IMR-90 (cell line): ENCODE results near the gene SMC4. TPM values are rescaled to one million over a fixed set of nuclear protein-coding genes. Genes with fewer than 3 reads are reported as not detected.
"Not testable (repeated sequence)": the region's sequence is repeated elsewhere in the genome, so short reads cannot be mapped to it uniquely, and the experiment has no call there.

ENCODE experiments used
- ATAC-seq: fragments of 200-7000 bp; cut with Tn5 transposase; 2 replicates; pipeline ENCODE4 v1.9.1; 2020; ENCODE audit warnings: low read depth, mild to moderate bottlenecking, moderate library complexity
- BruUV-seq: library from RNA; stranded (reverse); fragments of 400-500 nt; replicated peaks from 2 replicates; lab custom pipeline; 2021; lab: Mats Ljungman, UMichigan
- CTCF ChIA-PET: fragments of 300-600 bp; formaldehyde crosslinking; extraction: SDS; loops from one replicate; lab custom pipeline; 2021; ENCODE audit warnings: antibody characterized with exemption; lab: Yijun Ruan, JAX
- POLR2A ChIA-PET: fragments of 300-600 bp; sonication (Branson Sonifier 250); formaldehyde crosslinking; loops from one replicate; lab custom pipeline; 2022; ENCODE audit warnings: antibody characterized with exemption; ENCODE audit not compliant: unreplicated experiment; lab: Charles Lee
- DNase-seq: peaks from one replicate; pipeline ENCODE4 v3.0.0; 2013
- H2AFZ ChIP-seq: replicated peaks from 2 replicates; pipeline ENCODE3; 2013; ENCODE audit warnings: low read length, mild to moderate bottlenecking; ENCODE audit not compliant: poor library complexity
- H2AK5ac ChIP-seq: 2 replicates; pipeline ENCODE4 v1.6.1; 2013; ENCODE audit warnings: low read depth, low read length, inconsistent platforms
- H2AK9ac ChIP-seq: replicated peaks from 2 replicates; pipeline ENCODE3; 2013; ENCODE audit warnings: mild to moderate bottlenecking, low read depth, low read length, moderate library complexity; ENCODE audit not compliant: poor library complexity
- H2BK120ac ChIP-seq: 2 replicates; pipeline ENCODE4 v1.6.1; 2013; ENCODE audit warnings: low read depth, low read length, inconsistent platforms
- H2BK15ac ChIP-seq: 3 replicates; pipeline ENCODE4 v1.6.1; 2013; ENCODE audit warnings: low read depth, low read length, inconsistent platforms
- H2BK20ac ChIP-seq: 2 replicates; pipeline ENCODE4 v1.6.1; 2013; ENCODE audit warnings: low read depth, mild to moderate bottlenecking, inconsistent platforms, low read length, moderate library complexity
- H2BK5ac ChIP-seq: 2 replicates; pipeline ENCODE4 v1.6.1; 2013; ENCODE audit warnings: mild to moderate bottlenecking, low read depth, low read length, inconsistent platforms; ENCODE audit not compliant: poor library complexity, severe bottlenecking
- H3K14ac ChIP-seq: replicated peaks from 2 replicates; pipeline ENCODE4 v1.6.1; 2013; ENCODE audit warnings: low read depth, low read length, inconsistent platforms
- H3K18ac ChIP-seq: 2 replicates; pipeline ENCODE4 v1.6.1; 2013; ENCODE audit warnings: low read depth, low read length, control low read depth
- H3K23ac ChIP-seq: 2 replicates; pipeline ENCODE4 v1.6.1; 2013; ENCODE audit warnings: low read depth, low read length, inconsistent platforms
- H3K27ac ChIP-seq: 2 replicates; pipeline ENCODE4 v1.5.1; 2013; ENCODE audit warnings: mild to moderate bottlenecking, control low read depth, low read length; ENCODE audit not compliant: insufficient read depth
- H3K27me3 ChIP-seq: 2 replicates; pipeline ENCODE4 v1.6.1; 2013; ENCODE audit warnings: low read length; ENCODE audit not compliant: control insufficient read depth, insufficient read depth
- H3K36me3 ChIP-seq: 2 replicates; pipeline ENCODE4 v1.6.1; 2013; ENCODE audit warnings: low read length, mixed read lengths; ENCODE audit not compliant: control insufficient read depth, insufficient read depth
- H3K4ac ChIP-seq: 2 replicates; pipeline ENCODE4 v1.6.1; 2013; ENCODE audit warnings: low read depth, low read length, inconsistent platforms
- H3K4me1 ChIP-seq: 2 replicates; pipeline ENCODE4 v1.6.1; 2013; ENCODE audit warnings: low read length, mixed read lengths; ENCODE audit not compliant: control insufficient read depth, insufficient read depth
- H3K4me2 ChIP-seq: 2 replicates; pipeline ENCODE4 v1.6.1; 2013; ENCODE audit warnings: low read depth, mild to moderate bottlenecking, control low read depth, low read length, moderate library complexity
- H3K4me3 ChIP-seq: 2 replicates; pipeline ENCODE4 v1.5.1; 2013; ENCODE audit warnings: low read depth, mild to moderate bottlenecking, control low read depth, low read length, moderate library complexity; ENCODE audit not compliant: insufficient read depth
- H3K56ac ChIP-seq: 2 replicates; pipeline ENCODE4 v1.6.1; 2013; ENCODE audit warnings: low read length, inconsistent platforms; ENCODE audit not compliant: insufficient read depth; ENCODE audit errors: extremely low read depth
- H3K79me1 ChIP-seq, 2 experiments: 2 replicates each; pipeline ENCODE4 v1.6.1; 2013; ENCODE audit warnings: low read length in 2 of 2, inconsistent platforms in 1 of 2, low read depth in 1 of 2
- H3K9ac ChIP-seq: 2 replicates; pipeline ENCODE4 v1.6.1; 2013; ENCODE audit warnings: low read depth, low read length, control low read depth
- H3K9me1 ChIP-seq: 2 replicates; pipeline ENCODE4 v1.6.1; 2013; ENCODE audit warnings: low read length, inconsistent platforms; ENCODE audit not compliant: insufficient read depth
- H3K9me3 ChIP-seq: 2 replicates; pipeline ENCODE4 v1.6.1; 2013; ENCODE audit warnings: low read length; ENCODE audit not compliant: control insufficient read depth, insufficient read depth
- H4K20me1 ChIP-seq: 2 replicates; pipeline ENCODE4 v1.6.1; 2013; ENCODE audit warnings: low read length, inconsistent platforms; ENCODE audit not compliant: insufficient read depth
- H4K5ac ChIP-seq: 2 replicates; pipeline ENCODE4 v1.6.1; 2013; ENCODE audit warnings: mild to moderate bottlenecking, low read depth, low read length, control low read depth
- H4K8ac ChIP-seq, 2 experiments: 2 replicates each; pipeline ENCODE4 v1.6.1; 2013; ENCODE audit warnings: low read depth in 2 of 2, low read length in 2 of 2, control low read depth in 1 of 2, inconsistent platforms in 1 of 2
- H4K91ac ChIP-seq: 2 replicates; pipeline ENCODE4 v1.6.1; 2013; ENCODE audit warnings: low read depth, low read length, inconsistent platforms; ENCODE audit not compliant: insufficient read depth
- CHD1 ChIP-seq: IDR thresholded peaks from 2 replicates; pipeline ENCODE4 v1.6.1; 2012; ENCODE audit warnings: low read depth, low read length, improper control_type of control experiment
- MXI1 ChIP-seq: IDR thresholded peaks from 2 replicates; pipeline ENCODE4 v1.6.1; 2012; ENCODE audit warnings: low read depth, mild to moderate bottlenecking, low read length, moderate library complexity, borderline replicate concordance
- RAD21 ChIP-seq: IDR thresholded peaks from 2 replicates; pipeline ENCODE4 v1.6.1; 2012; ENCODE audit warnings: low read length, improper control_type of control experiment
- WGBS, 2 experiments: methylation state at CpG; one replicate each; pipeline versions ENCODE4 v1.1.5 to v1.1.7; 2013; ENCODE audit warnings: missing lambda C conversion rate in 2 of 2; ENCODE audit not compliant: insufficient read length in 1 of 2; ENCODE audit errors: extremely low coverage in 2 of 2; 5-methylcytosine and 5-hydroxymethylcytosine counted together
- dilution Hi-C: fragments of 300-500 bp; cut with HindIII; formaldehyde crosslinking; loops from one replicate; pipeline ENCODE4 v1.14.3; 2018; ENCODE audit warnings: low sequenced_read_pairs; ENCODE audit not compliant: unreplicated experiment
- in situ Hi-C: fragments of 300-500 bp; cut with MboI; formaldehyde crosslinking; loops from 3 replicates; pipeline ENCODE4 v1.14.3; 2019; ENCODE audit warnings: low sequenced_read_pairs, inconsistent platforms, mixed read lengths
- intact Hi-C: fragments of 100-400 bp; cut with micrococcal nuclease; formaldehyde crosslinking; loops from 2 replicates; pipeline ENCODE4 v1.10.0; 2022
- polyA plus RNA-seq, 3 experiments: library from polyadenylated mRNA; depleted of rRNA; stranded (reverse); fragments of >200 nt; gene quantifications; 2 replicates each; pipeline ENCODE4 v1.2.3, GENCODE V29; 2012; ENCODE audit warnings: low replicate concordance in 1 of 3
- total RNA-seq: library from RNA; depleted of rRNA; stranded (reverse); fragments of >200 nt; gene quantifications from 2 replicates; pipeline ENCODE4 v1.2.3, GENCODE V29; 2012

SMC4 gene
- total and polyA plus RNA-seq, 2 of the 4 experiments (the other 2 are of a cell fraction): 48.8 to 50.1 TPM

GRCh38 chr3:160451602-160452001, 52.2 kb downstream of the SMC4 start:
- Histone ChIP-seq H2AK5ac (peak overlapping the region; percentile 87), H2AFZ (peak overlapping the region; percentile 18), H3K23ac (peak overlapping the region; percentile 64), H4K91ac (no peak overlapping the region), H3K36me3 (no peaks in the 10 kb centered on the region), H4K5ac (no peak overlapping the region; the same call in 1 of the 2 replicates), H3K4me2 (no peak overlapping the region), H2BK20ac (peak overlapping the region; percentile 99), H3K14ac (peak overlapping the region; percentile 88), H2AK9ac (no peak overlapping the region), H3K4ac (peak overlapping the region; percentile 97), H3K27me3 (no peaks in the 10 kb centered on the region), H3K9me1 (peaks cover 5% of the 10 kb centered on the region; the same call in 1 of the 2 replicates), H4K20me1 (no peaks in the 10 kb centered on the region), H2BK120ac (peak overlapping the region; percentile 96), H3K9me3 (no peaks in the 10 kb centered on the region), H2BK5ac (peak overlapping the region; percentile 59), H3K18ac (no peak overlapping the region; the same call in 1 of the 2 replicates), H3K9ac (no peak overlapping the region), H3K27ac (no peak overlapping the region), H3K4me3 (no peak overlapping the region), H3K4me1 (peaks cover 9% of the 10 kb centered on the region), H3K56ac (no peak overlapping the region), H4K8ac (peak overlapping the region in 1 of 2 experiments; percentile 78; a peak in 1 of 4 replicates), H2BK15ac (peak overlapping the region; percentile 59; the same call in 2 of the 3 replicates), H3K79me1 (peaks cover 4 to 20% of the 10 kb centered on the region in 2 experiments; a peak in 2 of 4 replicates)
- POLR2A ChIA-PET: no interaction called here
- ATAC-seq: no peak
- in situ Hi-C loops: no loop called here
- BruUV-seq: no TSS peak
- DNase-seq: no peak
- CTCF ChIA-PET: no interaction called here
- 80% methylated on average over 2 of the region's 4 CpGs; no CpG with 5 or more reads in 1 of the 2 experiments for WGBS, 2 experiments
- TF ChIP-seq MXI1 (0 out of 2 replicates have a peak, but pooled peaks have one; percentile 16), RAD21 (no peak), CHD1 (no peak)
- dilution Hi-C loops: no loop called here
- intact Hi-C loops: no loop called here

DNA sequence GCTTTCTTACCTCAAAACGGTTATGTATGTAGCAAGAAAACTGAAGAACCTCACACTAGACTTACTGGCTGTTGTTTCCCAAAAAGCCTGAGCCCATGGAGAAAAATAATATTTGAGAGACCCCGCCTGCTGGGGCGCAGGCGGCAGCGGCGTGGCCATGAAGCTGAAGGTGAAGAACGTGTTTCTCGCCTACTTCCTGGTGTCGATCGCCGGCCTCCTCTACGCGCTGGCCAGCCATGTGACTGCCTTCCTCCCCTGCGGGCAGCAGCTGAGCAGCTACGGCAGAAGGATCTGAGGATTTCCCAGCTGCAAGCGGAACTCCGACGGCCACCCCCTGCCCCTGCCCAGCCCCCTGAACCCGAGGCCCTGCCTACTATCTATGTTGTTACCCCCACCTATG, 52.8 kb downstream of the SMC4 start:
- H3K56ac ChIP-seq, H2BK20ac ChIP-seq, H3K18ac ChIP-seq, POLR2A ChIA-PET, dilution Hi-C loops, BruUV-seq, H4K20me1 ChIP-seq, H2BK15ac ChIP-seq, H4K91ac ChIP-seq, CTCF ChIA-PET, intact Hi-C loops, H3K9ac ChIP-seq, H3K4me3 ChIP-seq, ATAC-seq, H2AK9ac ChIP-seq, H3K9me1 ChIP-seq, H3K4me1 ChIP-seq, H3K36me3 ChIP-seq, H3K23ac ChIP-seq, H2BK5ac ChIP-seq, H3K4ac ChIP-seq, H2AK5ac ChIP-seq, H4K5ac ChIP-seq, H3K4me2 ChIP-seq, DNase-seq, H3K27me3 ChIP-seq, in situ Hi-C loops, H4K8ac ChIP-seq, H3K14ac ChIP-seq, H2AFZ ChIP-seq, H3K9me3 ChIP-seq, H3K27ac ChIP-seq: not testable (repeated sequence)
- Histone ChIP-seq H2BK120ac (peak overlapping the region; percentile 16; the same call in 1 of the 2 replicates), H3K79me1 (peaks cover 4 to 20% of the 10 kb centered on the region in 2 experiments; a peak in 2 of 4 replicates)
- WGBS, 2 experiments: 99% methylated on average over 12 of the region's 19 CpGs; no CpG with 5 or more reads in 1 of the 2 experiments
